ENCODE results near the gene RNF208. TPM values are rescaled to one million over a fixed set of nuclear protein-coding genes. Genes with fewer than 3 reads are reported as not detected.

Gene RNF208
- total and polyA plus RNA-seq, 2 donors (not counting 3 experiments of a cell fraction or from before 2014, with no cell fraction given): 1.3 to 4.8 TPM

DNA sequence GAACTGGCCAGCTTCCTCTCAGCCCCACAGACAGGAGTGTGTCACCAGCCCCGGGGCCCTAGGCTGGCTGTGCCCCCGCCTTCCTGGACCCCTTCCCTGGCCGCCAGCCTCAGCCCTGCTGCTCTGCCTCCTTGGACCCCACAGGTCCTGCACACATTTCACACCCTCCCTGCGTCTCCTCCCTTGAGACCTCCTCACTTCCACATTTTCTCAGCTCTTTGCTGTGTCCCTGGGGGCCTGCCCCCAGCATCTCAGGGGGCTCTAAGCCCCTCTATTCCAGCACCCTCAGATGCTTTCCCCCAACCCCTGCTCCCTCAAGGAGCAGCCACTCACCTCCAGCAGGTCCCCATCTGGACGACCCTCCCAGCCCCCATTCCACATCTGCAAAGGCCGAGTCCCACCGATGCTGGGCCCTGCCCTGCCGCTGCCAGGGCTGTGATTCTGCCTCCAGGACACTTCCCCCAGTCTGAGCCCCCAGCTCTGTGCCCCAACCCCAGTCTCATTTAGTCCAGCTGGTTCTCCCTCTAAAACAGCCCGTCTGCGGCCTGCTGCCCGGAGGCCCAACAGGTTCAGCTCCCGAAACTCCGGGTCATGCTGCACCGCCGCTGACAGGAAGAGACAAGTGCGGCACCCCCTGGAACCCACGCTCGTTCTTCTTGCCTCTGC is 12.9 kb upstream of the RNF208 start:
- ChIA-PET POLR2A (no interaction called here), CTCF (interaction anchor here (0.9 to 1.3 kb wide), 6 partner anchors 11 to 206 kb away, joined by 3 to 9 read pairs (median 4); partner anchors contain the start of gene NPDC1)
- DNase-seq (ENCODE audit: low read depth, low spot score) (no peak), FAIRE-seq (no peak)
- Histone ChIP-seq H3K9ac (replicated peaks; ENCODE audit: extremely low read depth, insufficient read depth, low read length) (no peak overlapping the region), H3K36me3 (ENCODE audit: control insufficient read depth in 2 of 2, extremely low read depth in 1 of 2, insufficient read depth in 2 of 2, low read length in 2 of 2) (no peaks in the 10 kb centered on the region), H3K27ac (ENCODE audit: insufficient read depth, low read depth, low read length) (no peak overlapping the region), H3K4me3 (replicated peaks in 1 of 3; ENCODE audit: insufficient read depth in 1 of 3, low read depth in 1 of 3, low read length in 3 of 3) (no peak overlapping the region), H3K9me3 (replicated peaks; ENCODE audit: control insufficient read depth, insufficient read depth, low read length) (no peaks in the 10 kb centered on the region), H3K4me1 (ENCODE audit: control insufficient read depth, extremely low read depth, insufficient read depth, low read length) (no peaks in the 10 kb centered on the region), H3K79me2 (ENCODE audit: control insufficient read depth, insufficient read depth, low read length) (peaks cover 4% of the 10 kb centered on the region), H3K4me2 (ENCODE audit: insufficient read depth, low read length) (no peak overlapping the region), H4K20me1 (replicated peaks; ENCODE audit: control insufficient read depth, extremely low read depth, insufficient read depth, low read length) (no peaks in the 10 kb centered on the region), H3K27me3 (ENCODE audit: control insufficient read depth in 2 of 2, insufficient read depth in 2 of 2, low read length in 2 of 2) (no peaks in the 10 kb centered on the region), H2AFZ (ENCODE audit: low read depth, low read length) (no peak overlapping the region), H3K9me1 (replicated peaks; ENCODE audit: control insufficient read depth, extremely low read depth, insufficient read depth, low read length) (no peaks in the 10 kb centered on the region)
- intact Hi-C loops (cut with micrococcal nuclease) (loop anchor here (5.0 kb wide), 1 partner anchor 448 kb away; no protein-coding TSS in a partner anchor), dilution Hi-C loops (cut with MboI; ENCODE audit: extremely low pct_ligation_motif_present, low sequenced_read_pairs) (no loop called here)
- TF ChIP-seq POLR2AphosphoS5 (IDR thresholded peaks at IDR 0.05; ENCODE audit: insufficient read depth, low read depth, low read length) (no peak), MAX (IDR thresholded peaks at IDR 0.05; ENCODE audit: insufficient read depth, insufficient read length) (no peak), JUN (IDR thresholded peaks at IDR 0.05; ENCODE audit: borderline replicate concordance, insufficient read depth, insufficient read length, low read depth) (no peak), POLR2A (IDR thresholded peaks at IDR 0.05; ENCODE audit: low read depth, low read length) (no peak), FOS (IDR thresholded peaks at IDR 0.05; ENCODE audit: borderline replicate concordance, insufficient read depth, low read length) (no peak), MYC (IDR thresholded peaks at IDR 0.05; ENCODE audit: low read depth, low read length) (no peak), GATA2 (IDR thresholded peaks at IDR 0.05; ENCODE audit: insufficient read depth, insufficient read length, low read depth, low read length) (no peak), EZH2 (IDR thresholded peaks at IDR 0.05; ENCODE audit: borderline replicate concordance, low read depth, low read length, severe bottlenecking) (no peak)
- TF ChIP-seq, protein P1, sequence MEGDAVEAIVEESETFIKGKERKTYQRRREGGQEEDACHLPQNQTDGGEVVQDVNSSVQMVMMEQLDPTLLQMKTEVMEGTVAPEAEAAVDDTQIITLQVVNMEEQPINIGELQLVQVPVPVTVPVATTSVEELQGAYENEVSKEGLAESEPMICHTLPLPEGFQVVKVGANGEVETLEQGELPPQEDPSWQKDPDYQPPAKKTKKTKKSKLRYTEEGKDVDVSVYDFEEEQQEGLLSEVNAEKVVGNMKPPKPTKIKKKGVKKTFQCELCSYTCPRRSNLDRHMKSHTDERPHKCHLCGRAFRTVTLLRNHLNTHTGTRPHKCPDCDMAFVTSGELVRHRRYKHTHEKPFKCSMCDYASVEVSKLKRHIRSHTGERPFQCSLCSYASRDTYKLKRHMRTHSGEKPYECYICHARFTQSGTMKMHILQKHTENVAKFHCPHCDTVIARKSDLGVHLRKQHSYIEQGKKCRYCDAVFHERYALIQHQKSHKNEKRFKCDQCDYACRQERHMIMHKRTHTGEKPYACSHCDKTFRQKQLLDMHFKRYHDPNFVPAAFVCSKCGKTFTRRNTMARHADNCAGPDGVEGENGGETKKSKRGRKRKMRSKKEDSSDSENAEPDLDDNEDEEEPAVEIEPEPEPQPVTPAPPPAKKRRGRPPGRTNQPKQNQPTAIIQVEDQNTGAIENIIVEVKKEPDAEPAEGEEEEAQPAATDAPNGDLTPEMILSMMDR (IDR thresholded peaks at IDR 0.05; ENCODE audit: extremely low read depth in 1 of 2, insufficient read depth in 1 of 2, low read depth in 1 of 2, low read length in 2 of 2): no peak
- no TSS peak for BruUV-seq (replicated peaks)

Measured in endothelial cell of umbilical vein (primary cell).